ENCODE results near the gene TMEM9B. TPM values are rescaled to one million over a fixed set of nuclear protein-coding genes. Genes with fewer than 3 reads are reported as not detected.
A peak's percentile ranks its signal among the peaks of the same experiment; 100 is the strongest.

Gene TMEM9B
- total RNA-seq, 6 experiments from 2014 or later: 15.5 to 33.6 (median 19.8) TPM

DNA sequence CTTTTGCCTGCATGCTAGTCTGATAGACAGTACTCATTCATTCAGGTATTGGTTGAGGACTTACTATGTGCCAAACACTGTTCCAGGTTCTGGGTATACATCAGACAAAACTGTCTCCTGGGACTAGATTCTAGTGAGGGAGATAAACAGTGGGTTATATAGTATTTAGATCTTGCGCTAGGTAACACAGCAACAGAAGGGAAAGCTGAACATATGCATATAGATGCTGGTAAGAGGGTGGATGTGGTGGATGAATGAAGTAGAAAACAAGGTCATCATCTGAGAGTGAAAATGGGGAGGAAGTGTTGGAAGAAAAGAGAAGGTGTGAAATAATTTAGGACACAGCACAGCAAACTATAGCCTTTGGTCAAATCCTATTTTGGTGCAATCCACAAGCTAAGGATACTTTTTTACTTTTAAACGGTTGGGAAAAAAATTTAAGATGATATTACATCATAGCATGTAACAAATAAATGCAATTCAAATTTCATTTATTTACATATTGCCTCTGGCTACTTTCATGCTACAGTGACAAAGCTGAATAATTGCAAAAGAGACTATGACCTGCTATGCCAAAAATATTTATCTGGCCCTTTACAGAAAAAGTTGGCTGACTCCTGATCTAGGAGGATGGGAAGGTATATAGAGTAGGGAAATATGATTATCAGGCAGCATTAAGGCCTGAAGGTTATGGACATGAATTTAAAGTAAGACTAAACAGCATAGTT lies 7.1 kb upstream of the TMEM9B start:
- DNase-seq: no peak
- H3K27ac ChIP-seq: no peak overlapping the region
- no peak overlapping the region for H3K4me3 ChIP-seq
- H3K36me3 ChIP-seq: no peaks in the 10 kb centered on the region
- no peaks in the 10 kb centered on the region for H3K9me3 ChIP-seq
- H3K4me1 ChIP-seq: no peaks in the 10 kb centered on the region
- 88% methylated on average over 2 of the region's 2 CpGs for WGBS (ENCODE audit: insufficient coverage, low coverage, low lambda C conversion rate, missing lambda C conversion rate)
- TF ChIP-seq, protein P1, sequence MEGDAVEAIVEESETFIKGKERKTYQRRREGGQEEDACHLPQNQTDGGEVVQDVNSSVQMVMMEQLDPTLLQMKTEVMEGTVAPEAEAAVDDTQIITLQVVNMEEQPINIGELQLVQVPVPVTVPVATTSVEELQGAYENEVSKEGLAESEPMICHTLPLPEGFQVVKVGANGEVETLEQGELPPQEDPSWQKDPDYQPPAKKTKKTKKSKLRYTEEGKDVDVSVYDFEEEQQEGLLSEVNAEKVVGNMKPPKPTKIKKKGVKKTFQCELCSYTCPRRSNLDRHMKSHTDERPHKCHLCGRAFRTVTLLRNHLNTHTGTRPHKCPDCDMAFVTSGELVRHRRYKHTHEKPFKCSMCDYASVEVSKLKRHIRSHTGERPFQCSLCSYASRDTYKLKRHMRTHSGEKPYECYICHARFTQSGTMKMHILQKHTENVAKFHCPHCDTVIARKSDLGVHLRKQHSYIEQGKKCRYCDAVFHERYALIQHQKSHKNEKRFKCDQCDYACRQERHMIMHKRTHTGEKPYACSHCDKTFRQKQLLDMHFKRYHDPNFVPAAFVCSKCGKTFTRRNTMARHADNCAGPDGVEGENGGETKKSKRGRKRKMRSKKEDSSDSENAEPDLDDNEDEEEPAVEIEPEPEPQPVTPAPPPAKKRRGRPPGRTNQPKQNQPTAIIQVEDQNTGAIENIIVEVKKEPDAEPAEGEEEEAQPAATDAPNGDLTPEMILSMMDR (IDR thresholded peaks at IDR 0.05): no peak
- no peak for TF ChIP-seq POLR2A (IDR thresholded peaks at IDR 0.05)
- intact Hi-C loops (cut with DNase I): no loop called here
- H3K27me3 ChIP-seq: no peaks in the 10 kb centered on the region
- ATAC-seq: no peak

DNA sequence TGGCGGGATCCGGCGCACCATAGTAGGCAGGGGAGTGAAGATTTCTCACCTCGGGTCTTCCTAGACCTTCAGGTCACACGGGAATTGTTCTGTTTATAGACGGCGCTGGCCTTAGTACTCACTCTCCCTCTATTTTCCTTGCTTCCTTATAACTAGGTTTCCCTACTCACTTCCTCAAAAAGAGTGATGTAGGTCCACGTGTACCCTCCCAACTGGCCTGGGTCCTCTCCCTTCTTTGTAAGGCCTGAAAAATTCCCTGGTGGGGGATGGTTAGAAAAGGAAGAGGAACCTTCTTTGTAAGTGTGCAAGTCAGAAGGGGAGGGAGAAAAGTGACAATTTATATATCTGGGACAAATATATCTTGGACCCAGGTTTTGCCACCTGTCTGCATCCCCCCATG lies 2.9 kb upstream of the TMEM9B start:
- no peaks in the 10 kb centered on the region for H3K27me3 ChIP-seq
- H3K27ac ChIP-seq: no peak overlapping the region
- H3K36me3 ChIP-seq: no peaks in the 10 kb centered on the region
- WGBS (ENCODE audit: insufficient coverage, low coverage, low lambda C conversion rate, missing lambda C conversion rate): 88% methylated on average over 8 of the region's 8 CpGs
- H3K4me3 ChIP-seq: no peak overlapping the region
- TF ChIP-seq, protein P1 (IDR thresholded peaks at IDR 0.05): no peak
- no peak for TF ChIP-seq POLR2A (IDR thresholded peaks at IDR 0.05)
- no peaks in the 10 kb centered on the region for H3K9me3 ChIP-seq
- peaks cover 0 to 19% (median 8%) of the 10 kb centered on the region in 4 donors for H3K4me1 ChIP-seq
- intact Hi-C loops (cut with DNase I): no loop called here
- DNase-seq: no peak
- ATAC-seq: no peak

GRCh38 chr11:8963569-8964323 lies 496 bp downstream of the TMEM9B start:
- intact Hi-C loops (cut with DNase I): loop anchor here in 1 of 2 donors (5.0 kb wide), 1 partner anchor 281 kb away; the partner anchor contains the start of genes RPL27A and TRIM66
- ATAC-seq (peak; percentile 73 to 83 (median 81)), DNase-seq (peak; percentile 86 to 91 (median 90))
- H3K36me3 ChIP-seq: no peaks in the 10 kb centered on the region
- no peaks in the 10 kb centered on the region for H3K27me3 ChIP-seq
- H3K4me3 ChIP-seq: peak overlapping the region; percentile 84 to 97 (median 87)
- peak overlapping the region; percentile 80 to 92 (median 88) for H3K27ac ChIP-seq
- no peaks in the 10 kb centered on the region for H3K9me3 ChIP-seq
- TF ChIP-seq, protein P1 (IDR thresholded peaks at IDR 0.05): no peak
- TF ChIP-seq POLR2A (IDR thresholded peaks at IDR 0.05): no peak
- peaks cover 0 to 28% (median 13%) of the 10 kb centered on the region in 4 donors for H3K4me1 ChIP-seq
- under 1% methylated on average over 18 of the region's 39 CpGs for WGBS (ENCODE audit: insufficient coverage, low coverage, low lambda C conversion rate, missing lambda C conversion rate)

DNA sequence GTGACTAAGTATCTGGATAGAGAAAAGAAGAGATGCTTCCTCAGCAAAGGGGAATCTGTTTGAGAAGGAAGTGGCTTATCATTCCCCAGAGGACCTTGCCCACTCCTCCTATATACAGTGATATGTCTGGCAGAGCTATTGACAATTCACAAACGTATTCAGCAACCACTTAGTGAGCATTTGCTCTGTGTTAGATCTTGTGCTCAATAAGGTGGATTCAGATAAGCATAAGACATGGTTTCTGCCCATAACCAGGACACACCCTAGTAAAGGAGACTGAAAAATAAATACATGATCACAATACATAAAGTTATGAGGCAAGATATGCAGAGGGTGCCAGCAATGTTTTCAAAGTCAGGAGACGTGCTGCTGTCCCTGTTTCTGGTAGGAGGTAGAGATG lies 1.4 kb downstream of the TMEM9B start:
- TF ChIP-seq POLR2A (IDR thresholded peaks at IDR 0.05): no peak
- TF ChIP-seq, protein P1 (IDR thresholded peaks at IDR 0.05): no peak
- intact Hi-C loops (cut with DNase I): loop anchor here in 1 of 2 donors (5.0 kb wide), 1 partner anchor 281 kb away; the partner anchor contains the start of genes RPL27A and TRIM66
- ATAC-seq: no peak
- Histone ChIP-seq H3K4me1 (peaks cover 0 to 28% (median 13%) of the 10 kb centered on the region in 4 donors), H3K4me3 (peak overlapping the region in 1 of 3 donors; percentile 84), H3K27ac (no peak overlapping the region), H3K36me3 (no peaks in the 10 kb centered on the region), H3K9me3 (no peaks in the 10 kb centered on the region), H3K27me3 (no peaks in the 10 kb centered on the region)
- DNase-seq: no peak
- WGBS (ENCODE audit: insufficient coverage, low coverage, low lambda C conversion rate, missing lambda C conversion rate): 25% methylated on average over 2 of the region's 2 CpGs

All from right lobe of liver (tissue), 6 donors.